Epithelial cell of esophagus (primary cell): ENCODE measurements around the gene NEK4.

Experiments used
- DNase-seq: peaks from one replicate; pipeline ENCODE4 v3.0.0; 2010; ENCODE audit warnings: low read depth
- H3K4me3 ChIP-seq: 2 replicates; pipeline ENCODE4 v1.5.1; 2011; ENCODE audit warnings: mild to moderate bottlenecking, low read length, control low read depth
- CTCF ChIP-seq: IDR thresholded peaks from 2 replicates; pipeline ENCODE4 v1.5.1; 2011; ENCODE audit warnings: low read depth, mild to moderate bottlenecking, low read length, control low read depth, inconsistent platforms; ENCODE audit not compliant: insufficient read depth; ENCODE audit errors: missing control alignments

Gene NEK4

GRCh38 chr3:52790337-52790736, 19.6 kb upstream of the NEK4 start:
- no peak overlapping the region for H3K4me3 ChIP-seq
- DNase-seq, result no peak
- TF ChIP-seq CTCF, result no peak

GRCh38 chr3:52789746-52790040, 19.0 kb upstream of the NEK4 start:
- H3K4me3 ChIP-seq, result no peak overlapping the region
- no peak for DNase-seq
- no peak for TF ChIP-seq CTCF

- DNase-seq, result no peak
- H3K4me3 ChIP-seq, result no peak overlapping the region
- TF ChIP-seq CTCF, result no peak
Measured at GRCh38 chr3:52788890-52789745, 18.4 kb upstream of the NEK4 start.

GRCh38 chr3:52787672-52788625, 17.2 kb upstream of the NEK4 start:
- no peak overlapping the region for H3K4me3 ChIP-seq
- TF ChIP-seq CTCF, result no peak
- no peak for DNase-seq

- no peak for DNase-seq
- TF ChIP-seq CTCF, result no peak
- H3K4me3 ChIP-seq, result no peak overlapping the region
Measured at GRCh38 chr3:52787246-52787645, 16.5 kb upstream of the NEK4 start.

GRCh38 chr3:52786330-52787215, 15.8 kb upstream of the NEK4 start:
- DNase-seq, result no peak
- H3K4me3 ChIP-seq, result no peak overlapping the region
- no peak for TF ChIP-seq CTCF
